Measurements from ENCODE around the gene GRIP1.

GRIP1 gene

GRCh38 chr12:66693901-66694513 lies 15.1 kb upstream of the GRIP1 start:
- DNase-seq = peak; percentile 75

DNA sequence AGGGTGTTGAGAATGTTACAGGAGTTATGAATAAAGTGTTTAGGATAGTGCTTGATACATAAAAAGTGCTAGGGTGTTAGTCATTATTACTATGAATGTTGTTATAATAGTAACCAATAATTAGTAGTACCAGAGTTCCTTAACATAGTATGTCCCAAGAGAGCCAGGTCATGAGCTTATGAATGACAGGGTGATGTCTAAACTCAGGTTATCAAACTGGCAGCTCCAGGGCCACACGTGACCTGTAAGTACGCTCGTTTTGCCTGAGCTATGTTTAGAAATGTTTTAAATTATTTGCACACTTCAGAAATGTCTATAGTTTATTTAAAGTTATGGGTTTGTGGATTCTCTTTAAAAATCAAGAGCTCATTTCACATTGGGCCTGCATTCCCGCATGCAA lies 14.1 kb upstream of the GRIP1 start:
- no peak for DNase-seq

- DNase-seq = no peak
Observed at GRCh38 chr12:66692170-66692569, 13.3 kb upstream of the GRIP1 start.

DNA sequence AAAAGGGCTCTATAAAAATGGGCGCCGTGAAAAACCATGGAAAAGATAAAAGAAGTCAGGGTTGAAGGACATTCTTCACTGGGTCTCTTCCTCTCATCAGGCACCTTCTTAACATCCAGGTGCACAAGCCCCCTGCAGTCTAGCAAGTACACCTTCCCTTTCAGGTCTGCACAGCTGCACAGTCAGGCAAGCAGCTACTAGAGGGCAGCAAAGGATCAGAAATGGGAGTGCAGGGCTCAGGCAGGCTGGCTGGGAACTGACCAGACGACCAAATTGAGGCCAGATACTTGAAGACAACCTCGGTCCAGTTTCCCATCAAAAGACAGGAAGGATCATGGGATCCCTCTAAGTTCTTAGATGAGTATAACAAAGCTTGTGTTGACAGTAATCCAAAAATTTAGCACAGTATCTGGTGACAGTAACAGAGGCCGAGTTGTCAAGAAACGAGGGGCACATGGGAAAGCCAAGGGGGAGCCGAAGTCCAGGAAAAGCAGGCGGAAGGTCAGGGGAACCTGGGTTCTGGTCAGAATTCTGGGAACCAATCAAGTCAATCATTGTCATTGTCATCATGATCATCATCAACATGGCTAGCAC lies 10.1 kb upstream of the GRIP1 start:
- DNase-seq = peak; percentile 78

GRCh38 chr12:66684222-66684621 lies 5.3 kb upstream of the GRIP1 start:
- no peak for DNase-seq

DNA sequence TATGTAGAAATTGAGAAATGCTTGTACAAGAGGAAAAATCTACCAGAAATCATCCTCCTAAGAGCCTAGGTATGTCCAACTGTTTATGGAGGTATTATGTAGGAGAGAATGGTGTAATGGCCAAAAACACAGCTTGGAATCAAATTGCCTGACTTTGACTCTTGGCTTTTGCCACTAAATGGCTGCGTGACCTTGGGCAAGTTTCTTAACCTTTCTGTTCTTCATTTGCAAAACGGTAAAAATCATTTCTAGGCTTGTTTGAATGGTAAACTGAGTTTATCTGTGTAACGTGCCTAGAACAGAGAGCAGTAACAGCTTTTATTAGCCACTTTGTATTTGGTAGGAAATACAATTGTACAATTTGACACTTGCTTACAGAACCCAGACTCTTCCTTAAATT lies 4.9 kb upstream of the GRIP1 start:
- no peak for DNase-seq

- DNase-seq = no peak
Observed at GRCh38 chr12:66683073-66683472, 4.2 kb upstream of the GRIP1 start.

DNA sequence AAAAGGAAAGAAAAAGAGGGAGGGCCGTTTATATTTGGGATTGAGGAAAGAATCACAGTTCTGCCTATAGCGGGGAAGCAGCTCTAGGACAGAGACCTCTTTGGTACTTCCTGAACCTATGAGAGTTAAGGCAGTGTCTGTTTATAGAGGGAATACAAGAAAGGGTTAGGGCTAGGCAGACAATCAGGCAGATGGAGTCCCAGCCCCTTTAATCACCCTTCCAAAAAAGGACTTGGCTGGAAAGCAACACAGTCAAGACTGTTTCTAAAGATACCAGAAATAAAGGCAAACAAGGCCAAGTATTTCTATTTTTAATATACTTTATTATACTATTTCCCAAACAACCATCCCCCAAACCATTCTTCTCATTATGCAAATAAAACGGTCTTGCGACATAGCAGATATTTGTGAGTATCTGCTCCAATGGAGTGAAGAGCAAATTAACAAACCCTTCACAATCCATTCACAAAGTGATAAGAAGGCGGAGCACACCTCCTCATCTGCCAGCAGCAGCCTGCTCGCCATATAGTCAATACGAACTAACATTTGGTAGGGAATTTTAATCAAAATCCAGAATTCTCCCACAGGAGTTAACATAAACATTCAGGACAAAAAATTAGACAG lies 697 bp upstream of the GRIP1 start:
- DNase-seq = no peak

- no peak for DNase-seq
Observed at GRCh38 chr12:66676241-66676640, 2.6 kb downstream of the GRIP1 start.

DNA sequence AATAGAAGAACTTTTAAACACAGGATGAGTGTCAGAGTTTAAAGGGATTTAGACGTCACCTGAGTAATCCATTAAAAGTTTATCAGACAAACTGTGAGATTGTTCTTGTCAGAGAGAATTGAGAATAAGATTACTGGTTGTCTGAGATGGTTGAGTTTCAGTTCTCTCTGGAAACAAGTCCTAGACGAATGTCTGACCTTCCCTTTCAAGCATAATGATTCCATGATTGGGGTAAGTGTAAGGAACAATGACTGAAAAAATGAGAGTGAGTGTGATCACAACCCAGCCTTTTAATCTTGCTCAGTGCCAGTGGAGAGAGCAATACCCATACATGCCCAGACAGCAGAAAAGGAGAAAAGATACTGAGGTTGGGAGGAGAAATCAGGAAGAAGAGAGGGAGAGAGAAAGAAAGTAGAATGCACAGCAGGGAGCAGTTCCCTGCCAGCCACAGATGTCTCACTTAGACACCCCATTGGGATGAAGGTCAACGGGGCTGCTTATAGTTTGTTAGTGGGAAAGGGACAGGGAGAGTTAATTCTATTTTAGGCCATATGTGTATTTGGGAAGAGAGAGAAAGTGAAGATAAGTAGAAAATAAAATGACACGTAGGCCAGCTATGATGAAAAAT lies 4.3 kb downstream of the GRIP1 start:
- DNase-seq = no peak

DNA sequence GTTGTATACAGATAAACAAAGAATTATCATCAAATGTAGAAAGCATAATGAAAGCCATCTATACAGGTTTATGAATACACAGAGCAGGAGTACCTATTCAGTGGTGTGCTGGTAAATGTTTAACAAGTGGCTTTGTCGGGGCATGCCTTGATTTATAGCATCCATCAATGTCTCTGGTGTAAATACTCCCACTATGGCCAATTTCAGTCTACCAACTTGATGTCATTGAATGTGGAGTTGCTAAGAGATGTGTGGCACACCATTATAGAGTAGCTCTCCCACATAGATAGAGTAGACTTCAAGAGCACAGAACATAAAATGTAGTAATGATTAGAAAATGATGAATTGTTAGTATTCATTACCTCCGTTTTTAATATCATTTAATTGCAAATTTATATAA lies 9.3 kb downstream of the GRIP1 start:
- DNase-seq = no peak

DNA sequence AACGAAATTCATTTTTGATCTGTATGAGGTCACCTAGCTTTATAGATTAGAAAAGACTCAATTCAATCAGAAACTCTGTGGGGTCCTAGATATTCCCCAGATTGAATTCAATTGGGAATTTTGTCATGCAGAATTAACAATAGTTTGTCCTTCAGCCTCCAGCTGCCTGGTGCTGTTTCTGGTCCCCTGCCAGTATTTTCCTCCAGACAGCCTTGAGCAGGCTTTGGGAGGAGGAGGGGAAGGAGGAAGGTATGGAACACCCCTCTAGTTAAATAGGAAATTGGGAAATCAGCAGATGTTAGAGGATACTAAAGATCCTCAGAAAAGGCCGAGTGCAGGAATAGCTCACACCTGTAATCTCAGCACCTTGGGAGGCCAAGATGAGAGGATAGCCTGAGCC lies 10.6 kb downstream of the GRIP1 start:
- DNase-seq = peak; percentile 85

- no peak for DNase-seq
Observed at GRCh38 chr12:66667906-66668305, 11.0 kb downstream of the GRIP1 start.

GRCh38 chr12:66666481-66666880 lies 12.4 kb downstream of the GRIP1 start:
- DNase-seq = no peak

GRCh38 chr12:66665435-66665985 lies 13.4 kb downstream of the GRIP1 start:
- no peak for DNase-seq

DNA sequence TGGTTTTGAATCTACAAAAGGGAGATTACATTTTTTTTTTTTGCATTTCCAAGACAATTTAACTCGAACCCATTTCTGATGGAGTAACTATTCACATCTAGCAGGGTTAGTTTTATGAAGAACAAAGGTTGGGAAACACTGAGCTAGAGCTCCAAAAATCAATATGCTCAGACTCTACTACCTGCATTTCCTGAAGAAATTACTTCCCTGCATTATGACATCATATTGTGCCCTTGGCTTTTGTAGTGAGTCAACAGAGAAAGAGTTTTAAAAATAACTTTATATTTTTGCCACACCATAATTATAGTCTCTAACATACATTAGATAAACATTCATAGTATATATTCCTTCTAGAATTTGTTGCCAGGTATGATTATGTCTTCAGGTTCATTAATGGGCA lies 14.8 kb downstream of the GRIP1 start:
- DNase-seq = no peak

- DNase-seq = no peak
Observed at GRCh38 chr12:66663611-66664010, 15.3 kb downstream of the GRIP1 start.

- DNase-seq = no peak
Observed at GRCh38 chr12:66662729-66663128, 16.1 kb downstream of the GRIP1 start.

- no peak for DNase-seq
Observed at GRCh38 chr12:66662179-66662578, 16.7 kb downstream of the GRIP1 start.

DNA sequence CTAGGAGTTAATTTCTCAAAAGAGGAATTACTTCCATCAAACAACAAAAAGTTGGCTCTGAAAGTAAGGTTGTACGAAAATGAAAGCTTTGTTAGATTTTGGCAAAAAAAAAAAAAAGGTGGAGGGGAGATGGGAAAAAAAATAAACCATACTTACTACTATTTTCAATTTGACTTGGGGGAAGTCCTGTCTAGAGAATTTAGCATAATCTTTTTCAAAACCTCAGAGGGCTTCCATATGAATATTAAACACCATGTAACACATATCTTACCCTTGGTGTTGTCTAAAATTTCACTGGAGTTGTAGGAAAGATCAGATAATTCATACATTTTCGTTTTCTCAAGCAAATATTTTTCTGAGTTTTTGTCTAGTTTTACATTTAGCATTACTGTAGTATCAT lies 17.5 kb downstream of the GRIP1 start:
- DNase-seq = no peak

GRCh38 chr12:66653796-66654195 lies 25.1 kb downstream of the GRIP1 start:
- DNase-seq = no peak

GRCh38 chr12:66648033-66648735 lies 30.7 kb downstream of the GRIP1 start:
- no peak for DNase-seq

DNA sequence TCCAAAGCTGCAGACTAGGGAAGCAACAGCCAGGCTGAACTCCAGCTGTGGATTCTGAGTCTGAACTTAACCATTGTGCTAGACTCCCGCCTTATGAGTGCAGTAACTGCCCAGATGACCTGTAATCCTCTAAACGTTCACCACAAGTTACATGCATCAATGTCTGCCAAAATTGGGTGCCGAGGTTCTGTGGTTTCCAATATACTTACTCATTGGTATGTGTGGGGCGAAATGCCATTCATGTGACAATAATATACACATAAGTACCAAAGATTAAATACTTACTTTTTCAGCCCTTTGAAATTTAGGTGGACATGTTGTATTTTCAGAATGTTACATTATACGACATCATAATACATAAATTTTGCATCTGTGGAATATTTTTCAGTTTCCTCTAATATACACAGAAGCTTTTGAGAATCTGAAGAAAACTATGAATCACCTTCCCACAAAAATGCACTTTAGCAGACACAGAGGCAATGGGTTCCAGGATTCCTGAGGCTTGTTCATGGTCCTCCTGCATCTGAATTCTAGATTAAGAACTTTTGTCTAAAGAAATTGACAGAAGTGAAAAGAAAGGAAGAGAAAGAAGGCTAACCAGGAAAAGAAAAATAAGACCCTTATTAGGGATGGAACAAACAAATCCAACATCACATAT lies 31.7 kb downstream of the GRIP1 start:
- DNase-seq = no peak
